MM.1S (cell line): ENCODE results near the gene GSX2.

Experiments
- DNase-seq: peaks from one replicate; pipeline ENCODE4 v3.0.0-alpha.2; 2015
- H2AFZ ChIP-seq: fragments of 300-600 bp; sonication (generic); 2 replicates; pipeline ENCODE4 v1.6.0; 2016; ENCODE audit warnings: antibody characterized with exemption, low read length
- H3F3A ChIP-seq: fragments of 300-600 bp; sonication (generic); 2 replicates; pipeline ENCODE4 v1.6.1; 2016; ENCODE audit warnings: mild to moderate bottlenecking, antibody characterized with exemption, low read length, moderate library complexity, mixed read lengths; ENCODE audit not compliant: insufficient read depth
- H3K27ac ChIP-seq: fragments of 300-600 bp; sonication (generic); 2 replicates; pipeline ENCODE4 v1.5.1; 2016; ENCODE audit warnings: mild to moderate bottlenecking, low read length
- H3K27me3 ChIP-seq: fragments of 300-600 bp; sonication (generic); replicated peaks from 2 replicates; pipeline ENCODE4 v1.6.0; 2016; ENCODE audit warnings: low read length; ENCODE audit not compliant: insufficient read depth
- H3K36me3 ChIP-seq: fragments of 300-600 bp; sonication (generic); replicated peaks from 2 replicates; pipeline ENCODE4 v1.6.1; 2016; ENCODE audit warnings: mild to moderate bottlenecking, low read length, mixed read lengths; ENCODE audit not compliant: insufficient read depth
- H3K4me1 ChIP-seq: fragments of 300-600 bp; sonication (generic); 2 replicates; pipeline ENCODE4 v1.6.1; 2016; ENCODE audit warnings: low read length, mixed read lengths
- H3K4me2 ChIP-seq: fragments of 300-600 bp; sonication (generic); 2 replicates; pipeline ENCODE4 v1.6.0; 2016; ENCODE audit warnings: low read depth, low read length
- H3K4me3 ChIP-seq: fragments of 300-600 bp; sonication (generic); 2 replicates; pipeline ENCODE4 v1.5.1; 2016; ENCODE audit warnings: low read length, mixed read lengths
- H3K79me2 ChIP-seq: fragments of 300-600 bp; sonication (generic); 2 replicates; pipeline ENCODE4 v1.6.1; 2016; ENCODE audit warnings: mixed run types, low read length, mixed read lengths
- H3K9ac ChIP-seq: fragments of 300-600 bp; sonication (generic); 2 replicates; pipeline ENCODE4 v1.6.1; 2016; ENCODE audit warnings: low read length, mixed read lengths
- H3K9me2 ChIP-seq: fragments of 300-600 bp; sonication (generic); replicated peaks from 2 replicates; pipeline ENCODE4 v1.6.1; 2016; ENCODE audit warnings: mild to moderate bottlenecking, low read length, mixed read lengths; ENCODE audit not compliant: insufficient read depth
- H3K9me3 ChIP-seq: fragments of 300-600 bp; sonication (generic); replicated peaks from 2 replicates; pipeline ENCODE4 v1.6.1; 2016; ENCODE audit warnings: mild to moderate bottlenecking, low read length, mixed read lengths; ENCODE audit not compliant: insufficient read depth
- H4K20me1 ChIP-seq: fragments of 300-600 bp; sonication (generic); 2 replicates; pipeline ENCODE4 v1.6.1; 2016; ENCODE audit warnings: mild to moderate bottlenecking, low read length, moderate library complexity, mixed read lengths; ENCODE audit not compliant: insufficient read depth
- EZH2 ChIP-seq: fragments of 300-600 bp; sonication (generic); optimal IDR thresholded peaks from 2 replicates; pipeline ENCODE3; 2017; ENCODE audit warnings: low read depth, mild to moderate bottlenecking, antibody characterized with exemption, low read length, mixed read lengths
- EZH2phosphoT487 ChIP-seq: fragments of 300-600 bp; sonication (generic); IDR thresholded peaks from 2 replicates; pipeline ENCODE4 v1.6.1; 2018; ENCODE audit warnings: antibody characterized with exemption, low read length
- TF ChIP-seq, protein P1 (sequence below): fragments of 300-600 bp; sonication (generic); IDR thresholded peaks from 2 replicates; pipeline ENCODE4 v1.5.1; 2016; ENCODE audit warnings: antibody characterized with exemption, low read length, mixed read lengths

The GSX2 gene

DNA sequence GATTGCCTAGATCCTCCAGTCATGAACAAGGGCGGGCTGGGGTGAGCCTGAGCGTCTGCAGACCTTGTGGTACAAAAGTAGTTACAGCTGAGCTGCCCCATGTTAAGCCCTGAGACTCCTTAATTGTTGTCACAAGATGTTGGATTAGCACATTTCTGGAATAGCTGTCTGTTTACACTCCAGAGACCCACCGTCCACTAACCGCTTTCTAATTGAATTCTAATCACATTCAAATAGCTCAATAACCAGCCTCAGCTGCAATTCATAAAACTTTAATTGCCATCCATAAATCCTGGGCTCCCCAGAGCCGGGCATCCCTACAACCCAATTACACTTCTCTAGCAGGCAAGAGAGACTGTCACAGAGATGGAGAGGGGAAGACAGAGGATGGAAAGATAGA is 1.6 kb upstream of the GSX2 start:
- Histone ChIP-seq H2AFZ (no peak overlapping the region), H3K4me1 (no peaks in the 10 kb centered on the region), H3K4me2 (no peak overlapping the region), H3K27ac (no peak overlapping the region), H3F3A (no peaks in the 10 kb centered on the region), H3K9me2 (no peaks in the 10 kb centered on the region), H3K27me3 (peaks cover 51% of the 10 kb centered on the region), H3K79me2 (no peaks in the 10 kb centered on the region), H3K9ac (no peak overlapping the region), H3K9me3 (no peaks in the 10 kb centered on the region), H4K20me1 (no peaks in the 10 kb centered on the region), H3K36me3 (no peaks in the 10 kb centered on the region), H3K4me3 (no peak overlapping the region)
- TF ChIP-seq, protein P1, sequence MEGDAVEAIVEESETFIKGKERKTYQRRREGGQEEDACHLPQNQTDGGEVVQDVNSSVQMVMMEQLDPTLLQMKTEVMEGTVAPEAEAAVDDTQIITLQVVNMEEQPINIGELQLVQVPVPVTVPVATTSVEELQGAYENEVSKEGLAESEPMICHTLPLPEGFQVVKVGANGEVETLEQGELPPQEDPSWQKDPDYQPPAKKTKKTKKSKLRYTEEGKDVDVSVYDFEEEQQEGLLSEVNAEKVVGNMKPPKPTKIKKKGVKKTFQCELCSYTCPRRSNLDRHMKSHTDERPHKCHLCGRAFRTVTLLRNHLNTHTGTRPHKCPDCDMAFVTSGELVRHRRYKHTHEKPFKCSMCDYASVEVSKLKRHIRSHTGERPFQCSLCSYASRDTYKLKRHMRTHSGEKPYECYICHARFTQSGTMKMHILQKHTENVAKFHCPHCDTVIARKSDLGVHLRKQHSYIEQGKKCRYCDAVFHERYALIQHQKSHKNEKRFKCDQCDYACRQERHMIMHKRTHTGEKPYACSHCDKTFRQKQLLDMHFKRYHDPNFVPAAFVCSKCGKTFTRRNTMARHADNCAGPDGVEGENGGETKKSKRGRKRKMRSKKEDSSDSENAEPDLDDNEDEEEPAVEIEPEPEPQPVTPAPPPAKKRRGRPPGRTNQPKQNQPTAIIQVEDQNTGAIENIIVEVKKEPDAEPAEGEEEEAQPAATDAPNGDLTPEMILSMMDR = no peak
- TF ChIP-seq EZH2phosphoT487 (no peak), EZH2 (no peak)
- DNase-seq = no peak

DNA sequence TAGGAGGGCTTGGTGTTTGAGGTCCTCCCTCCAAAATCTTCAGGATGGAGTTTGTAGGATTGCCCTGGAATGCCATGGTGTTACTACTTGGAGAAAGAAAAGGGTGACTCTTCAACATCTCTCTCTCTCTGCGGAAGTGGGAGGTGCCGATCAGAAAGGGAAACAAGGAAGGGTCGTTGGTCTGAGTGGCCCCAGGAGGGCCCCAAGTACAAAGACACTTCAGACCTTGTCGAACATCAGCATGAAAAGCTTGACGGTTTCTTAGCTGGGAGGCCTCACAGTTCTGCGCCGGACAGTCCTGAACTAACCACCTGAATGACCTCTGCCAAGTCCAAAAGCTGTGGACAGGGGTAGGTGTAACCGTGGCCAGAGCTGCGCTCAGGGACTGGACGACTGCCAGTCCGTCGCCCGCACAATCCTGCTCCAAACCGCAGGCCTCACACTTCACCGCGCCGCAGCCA is 646 bp upstream of the GSX2 start:
- Histone ChIP-seq H3K9me2 (no peaks in the 10 kb centered on the region), H3K27me3 (peaks cover 55% of the 10 kb centered on the region), H3K4me3 (peak overlapping the region; percentile 1; the same call in 1 of the 2 replicates), H3K27ac (no peak overlapping the region), H3K36me3 (no peaks in the 10 kb centered on the region), H3K4me1 (no peaks in the 10 kb centered on the region), H2AFZ (0 out of 2 replicates have a peak overlapping the region, but pooled peaks have one; percentile 35), H4K20me1 (no peaks in the 10 kb centered on the region), H3F3A (no peaks in the 10 kb centered on the region), H3K9me3 (no peaks in the 10 kb centered on the region), H3K4me2 (peak overlapping the region; percentile 54; the same call in 1 of the 2 replicates), H3K9ac (no peak overlapping the region), H3K79me2 (no peaks in the 10 kb centered on the region)
- DNase-seq = no peak
- TF ChIP-seq EZH2 (no peak), EZH2phosphoT487 (no peak)
- TF ChIP-seq, protein P1 = no peak

DNA sequence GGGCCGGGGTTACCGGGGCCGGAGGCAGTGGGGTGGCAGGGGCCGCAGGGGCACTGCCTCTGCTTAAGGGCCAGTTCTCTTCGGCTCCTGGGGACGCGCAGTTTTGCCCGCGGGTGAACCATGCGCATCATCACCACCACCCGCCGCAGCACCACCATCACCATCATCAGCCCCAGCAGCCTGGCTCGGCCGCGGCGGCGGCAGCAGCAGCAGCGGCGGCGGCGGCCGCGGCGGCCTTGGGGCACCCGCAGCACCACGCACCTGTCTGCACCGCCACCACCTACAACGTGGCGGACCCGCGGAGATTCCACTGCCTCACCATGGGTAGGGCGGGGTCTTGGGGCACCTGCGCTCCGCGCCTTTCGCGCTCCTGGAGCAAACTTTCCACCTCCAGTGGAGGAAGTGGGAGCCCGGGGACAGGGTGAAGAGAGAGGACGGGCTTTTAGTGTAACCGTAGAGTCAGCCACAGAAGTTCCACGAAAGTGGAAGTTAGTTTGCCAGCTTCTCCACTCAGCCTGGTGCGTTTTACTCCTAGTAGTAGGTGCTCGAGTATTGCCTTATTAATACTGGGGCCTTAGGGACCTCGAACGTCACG is 729 bp downstream of the GSX2 start:
- H3K4me3 ChIP-seq = 0 out of 2 replicates have a peak overlapping the region, but pooled peaks have one; percentile 8
- peaks cover 55% of the 10 kb centered on the region for H3K27me3 ChIP-seq

More for the DNA sequence above, 729 bp downstream of the GSX2 start:
- H3K27ac ChIP-seq = no peak overlapping the region
- no peaks in the 10 kb centered on the region for H3K4me1 ChIP-seq
- H2AFZ ChIP-seq = no peak overlapping the region
- TF ChIP-seq EZH2 (no peak), EZH2phosphoT487 (no peak)
- TF ChIP-seq, protein P1 = no peak
- H4K20me1 ChIP-seq = no peaks in the 10 kb centered on the region
- no peaks in the 10 kb centered on the region for H3K9me2 ChIP-seq
- no peaks in the 10 kb centered on the region for H3K9me3 ChIP-seq
- H3K36me3 ChIP-seq = no peaks in the 10 kb centered on the region
- no peak overlapping the region for H3K9ac ChIP-seq
- no peaks in the 10 kb centered on the region for H3K79me2 ChIP-seq
- DNase-seq = no peak
- no peaks in the 10 kb centered on the region for H3F3A ChIP-seq
- H3K4me2 ChIP-seq = peak overlapping the region; percentile 54; the same call in 1 of the 2 replicates
